Measurements from ENCODE around the gene HSPB1. TPM values are rescaled to one million over a fixed set of nuclear protein-coding genes. Genes with fewer than 3 reads are reported as not detected.
"Not testable (repeated sequence)": the region's sequence is repeated elsewhere in the genome, so short reads cannot be mapped to it uniquely, and the experiment has no call there.

The HSPB1 gene
- total RNA-seq, 1 donor from 2014 or later, result 32.3 TPM

DNA sequence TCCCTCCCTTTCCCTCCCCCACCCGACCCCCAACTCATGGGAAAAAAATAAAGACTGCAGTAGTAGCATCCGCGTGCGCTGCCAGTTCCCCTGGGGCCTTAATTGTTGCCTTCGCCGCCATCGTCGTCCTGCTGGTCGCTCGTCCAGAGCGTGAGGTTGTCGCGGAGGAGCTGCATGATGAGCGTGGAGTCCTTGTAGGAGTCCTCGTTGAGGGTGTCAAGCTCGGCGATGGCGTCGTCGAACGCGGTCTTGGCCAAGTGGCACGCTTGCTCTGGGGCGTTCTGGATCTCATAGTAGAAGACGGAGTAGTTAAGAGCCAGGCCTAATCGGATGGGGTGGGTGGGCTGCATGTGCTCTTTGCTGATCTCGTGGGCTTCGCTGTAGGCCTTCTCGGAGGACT is 27.0 kb downstream of the HSPB1 start:
- intact Hi-C loops (cut with micrococcal nuclease), result no loop called here

DNA sequence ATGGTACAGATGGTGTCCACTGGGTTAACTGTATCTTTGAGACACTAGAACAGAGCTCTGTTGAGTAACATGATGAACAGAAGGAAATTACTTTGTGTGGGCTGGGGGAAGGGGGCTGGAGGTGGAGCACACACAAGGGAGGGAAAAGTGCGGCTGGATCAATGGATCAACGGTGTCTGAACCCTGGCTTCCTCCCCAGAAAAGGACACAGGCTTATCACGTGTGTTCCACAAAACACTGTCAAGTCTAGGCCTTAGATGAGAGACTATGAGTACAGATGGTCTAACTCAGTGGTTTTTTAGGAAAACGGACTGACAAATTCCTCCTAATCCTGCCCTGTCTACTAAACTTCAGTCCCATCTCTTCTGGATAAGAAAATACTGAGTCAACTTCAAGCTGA is 27.8 kb downstream of the HSPB1 start:
- intact Hi-C loops (cut with micrococcal nuclease), result no loop called here

DNA sequence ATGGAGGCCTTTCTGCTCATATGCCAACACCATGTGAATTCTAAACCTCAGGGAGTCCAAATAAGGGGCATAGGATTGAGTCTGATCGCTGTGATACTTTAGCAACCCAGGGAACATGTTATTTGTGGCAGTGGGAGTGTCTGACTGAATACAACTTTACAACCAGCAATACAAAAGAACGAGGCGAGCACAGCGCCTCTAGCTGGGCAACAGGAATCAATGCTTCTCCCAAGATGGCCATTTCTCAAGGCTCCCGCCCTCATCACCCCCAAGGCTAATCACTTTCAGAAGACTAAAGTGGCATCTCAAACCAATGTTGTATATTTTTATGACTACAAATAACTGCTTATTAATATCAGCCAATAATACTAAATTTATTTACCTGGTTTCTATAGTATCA is 28.2 kb downstream of the HSPB1 start:
- intact Hi-C loops (cut with micrococcal nuclease), result no loop called here

DNA sequence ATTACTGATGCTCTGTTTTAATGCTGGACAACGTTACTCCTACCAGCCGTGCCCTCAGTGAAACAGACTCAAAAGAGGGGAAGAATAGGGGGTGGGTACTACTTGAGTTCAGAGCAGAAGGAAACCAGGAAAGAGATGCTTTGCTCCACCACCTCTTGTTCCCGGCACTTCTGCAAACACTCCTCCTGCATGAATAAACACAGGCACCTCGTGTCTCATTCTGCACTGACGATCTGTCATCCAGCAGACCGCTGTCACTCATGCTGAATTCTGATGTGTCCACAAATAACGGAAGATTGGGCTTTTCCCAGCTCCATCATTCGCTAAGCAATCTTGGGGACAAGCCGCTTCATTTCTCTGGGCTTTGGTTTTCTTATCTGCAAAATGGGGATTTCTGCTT is 29.6 kb downstream of the HSPB1 start:
- intact Hi-C loops (cut with micrococcal nuclease), result no loop called here

DNA sequence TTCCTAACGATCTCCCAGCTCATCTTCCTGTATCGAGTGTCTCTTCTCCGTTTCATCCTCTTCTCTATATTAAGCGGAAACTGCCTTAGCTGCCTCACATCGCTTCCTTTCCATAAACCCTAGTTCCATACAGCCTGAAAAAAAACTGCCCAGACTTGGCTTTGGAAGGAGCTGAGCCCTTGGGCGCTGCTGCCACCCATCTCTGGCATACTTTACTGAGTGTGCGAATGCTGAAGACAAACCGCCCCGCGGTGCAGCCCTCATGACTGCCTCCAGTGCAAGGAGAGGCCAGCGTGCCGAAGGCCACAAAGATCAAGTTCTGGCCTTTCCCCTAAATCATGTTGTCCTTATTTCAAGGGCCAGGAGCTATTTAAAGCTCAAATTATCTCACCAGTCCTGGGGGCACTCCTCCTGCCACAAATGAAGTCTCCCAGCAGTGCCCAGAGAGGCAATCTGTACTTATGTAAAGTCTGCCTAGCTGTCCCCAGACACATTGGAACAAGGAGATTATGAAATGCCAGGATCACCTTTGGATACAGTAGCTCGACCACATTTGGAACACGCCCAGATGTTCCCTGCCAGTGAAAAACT is 31.1 kb downstream of the HSPB1 start:
- intact Hi-C loops (cut with micrococcal nuclease), result no loop called here

DNA sequence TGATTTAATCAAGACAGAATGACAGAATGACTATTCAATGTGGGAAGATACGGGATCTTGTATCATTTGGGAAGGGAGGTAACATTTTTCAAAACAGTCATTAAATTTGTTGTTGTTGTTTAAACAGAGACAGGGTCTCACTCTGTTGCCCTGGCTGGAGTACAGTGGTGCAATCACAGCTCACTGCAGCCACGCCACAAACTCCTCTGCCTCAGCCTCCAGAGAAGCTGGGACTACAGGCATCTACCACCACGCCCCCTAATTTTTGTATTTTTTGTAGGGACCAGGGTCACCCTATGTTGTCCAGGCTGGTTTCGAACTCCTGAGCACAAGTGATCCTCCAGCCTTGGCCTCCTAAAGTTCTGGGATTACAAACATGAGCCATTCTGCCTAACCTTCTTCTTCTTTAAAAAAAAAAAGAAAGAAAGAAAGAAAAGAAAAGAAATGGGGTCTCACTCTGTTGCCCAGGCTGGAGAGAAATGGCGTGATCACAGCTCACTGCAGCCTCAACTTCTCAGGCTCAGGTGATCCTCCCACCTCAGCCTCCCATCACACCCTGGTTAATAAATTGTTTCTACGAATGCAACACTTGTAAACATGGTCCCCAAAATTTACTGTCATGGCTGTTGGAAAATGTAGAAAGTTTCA is 32.0 kb downstream of the HSPB1 start:
- intact Hi-C loops (cut with micrococcal nuclease), result no loop called here

DNA sequence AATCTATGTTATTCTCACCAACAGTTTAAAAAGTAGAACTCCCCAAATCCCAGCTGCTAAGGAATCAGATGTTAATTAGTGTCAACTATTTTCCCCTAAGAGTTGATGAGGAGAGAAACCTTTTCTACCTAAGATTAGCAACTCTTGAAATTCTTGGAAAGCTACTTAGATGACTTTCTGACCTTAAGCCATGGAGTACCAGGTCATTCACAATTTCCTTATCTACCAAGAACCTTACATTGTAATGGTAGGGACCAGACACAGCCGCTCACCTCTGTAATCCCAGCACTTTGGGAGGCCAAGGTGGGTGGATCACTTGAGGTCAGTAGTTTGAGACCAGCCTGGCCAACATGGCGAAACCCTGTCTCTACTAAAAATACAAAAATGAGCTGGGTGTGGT is 32.9 kb downstream of the HSPB1 start:
- intact Hi-C loops (cut with micrococcal nuclease), result not testable (repeated sequence)

DNA sequence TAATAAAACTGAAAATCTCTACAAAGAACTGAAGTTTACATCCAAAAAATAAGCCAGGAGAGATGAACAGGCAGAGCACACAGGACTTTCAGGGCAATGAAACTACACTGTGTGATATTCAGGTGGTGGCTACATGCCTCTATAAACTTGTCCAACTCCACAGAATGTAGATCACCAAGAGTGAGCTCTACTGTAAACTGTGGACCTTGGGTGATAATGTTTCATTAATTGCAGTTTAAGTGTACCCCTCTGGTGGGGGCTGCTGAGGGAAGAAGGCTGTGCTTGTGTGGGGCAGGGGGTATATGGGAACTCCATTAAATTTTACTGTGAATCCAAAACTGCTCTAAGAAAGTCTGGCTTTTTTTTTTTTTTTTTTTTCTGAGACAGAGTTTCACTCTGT is 33.6 kb downstream of the HSPB1 start:
- intact Hi-C loops (cut with micrococcal nuclease), result no loop called here

DNA sequence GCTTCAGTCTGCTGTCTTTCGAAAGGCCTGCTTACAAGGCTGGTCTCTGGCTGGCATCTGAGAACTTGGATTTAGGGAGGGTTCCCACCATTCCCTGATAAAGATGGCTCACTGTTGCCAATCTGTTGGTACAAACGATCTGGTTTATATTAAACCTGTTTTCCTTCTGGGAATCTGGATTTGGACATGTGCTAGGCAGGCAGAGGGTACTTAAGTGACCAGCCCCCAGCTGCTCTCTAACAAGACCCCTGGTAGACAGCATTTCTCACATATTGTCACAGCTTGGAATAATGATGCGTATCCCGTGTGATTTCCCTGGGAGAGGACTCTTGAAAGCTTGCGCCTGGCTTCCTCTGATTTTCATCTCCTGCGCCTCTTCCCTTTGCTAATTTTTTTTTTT is 34.7 kb downstream of the HSPB1 start:
- intact Hi-C loops (cut with micrococcal nuclease), result no loop called here

DNA sequence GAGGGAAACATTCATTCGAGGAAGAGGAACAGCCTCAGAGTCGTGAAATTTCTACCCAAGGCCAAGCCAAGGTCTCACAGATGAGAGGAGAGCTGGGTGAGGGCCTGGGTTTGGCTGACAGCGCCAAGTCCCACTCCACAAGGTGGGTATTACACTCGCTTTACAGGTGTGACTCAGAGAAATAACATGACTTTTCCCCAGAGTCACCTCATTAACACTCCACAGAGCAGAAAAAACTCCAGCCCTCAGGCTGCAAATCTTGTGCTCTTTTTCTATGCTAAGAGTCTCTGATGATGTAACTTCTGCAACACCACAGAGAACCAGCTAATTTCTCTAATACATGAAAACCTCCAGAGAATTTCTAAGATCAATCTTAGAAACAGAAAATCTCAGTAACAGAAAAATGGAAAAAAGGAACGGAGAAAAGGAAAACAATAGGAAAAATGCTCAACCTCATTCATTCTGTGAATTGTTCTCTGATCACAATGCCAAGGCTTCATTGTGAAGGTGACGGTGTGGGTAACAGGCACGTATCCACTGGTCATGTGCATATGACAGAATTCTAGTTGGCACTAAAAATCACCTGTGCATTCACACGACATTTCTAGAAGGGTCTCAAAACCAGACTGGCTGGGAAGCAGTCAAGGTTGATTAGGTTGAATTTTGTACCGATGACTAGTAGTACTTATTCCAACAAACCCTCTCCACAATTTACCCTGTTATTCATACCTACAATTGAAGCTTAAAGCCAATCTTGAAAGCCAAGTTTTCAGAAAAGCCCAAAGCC is 36.0 kb downstream of the HSPB1 start:
- intact Hi-C loops (cut with micrococcal nuclease), result no loop called here

DNA sequence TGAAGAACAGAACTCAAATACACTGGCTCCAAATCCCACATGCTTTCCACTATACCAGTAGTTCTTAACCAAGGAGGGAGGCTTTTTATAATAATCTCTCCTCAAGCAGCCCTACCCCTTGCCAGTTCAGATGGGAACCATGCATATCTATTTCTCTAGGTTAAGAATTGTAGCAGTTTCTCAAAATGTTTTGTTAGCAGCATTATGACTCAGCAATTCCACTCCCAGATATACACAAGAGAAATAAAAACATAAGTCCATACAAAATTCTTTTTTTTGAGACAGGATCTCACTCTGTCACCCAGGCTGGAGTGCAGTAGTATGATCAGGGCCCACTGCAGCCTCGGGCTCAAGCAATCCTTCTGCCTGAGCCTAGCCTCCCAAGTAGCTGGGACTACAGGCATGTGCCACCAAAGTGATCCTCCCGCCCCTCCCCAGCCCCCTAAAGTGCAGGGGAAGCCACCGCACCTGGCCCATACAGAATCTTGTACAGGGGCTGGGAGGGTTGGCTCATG is 38.2 kb downstream of the HSPB1 start:
- intact Hi-C loops (cut with micrococcal nuclease), result no loop called here

DNA sequence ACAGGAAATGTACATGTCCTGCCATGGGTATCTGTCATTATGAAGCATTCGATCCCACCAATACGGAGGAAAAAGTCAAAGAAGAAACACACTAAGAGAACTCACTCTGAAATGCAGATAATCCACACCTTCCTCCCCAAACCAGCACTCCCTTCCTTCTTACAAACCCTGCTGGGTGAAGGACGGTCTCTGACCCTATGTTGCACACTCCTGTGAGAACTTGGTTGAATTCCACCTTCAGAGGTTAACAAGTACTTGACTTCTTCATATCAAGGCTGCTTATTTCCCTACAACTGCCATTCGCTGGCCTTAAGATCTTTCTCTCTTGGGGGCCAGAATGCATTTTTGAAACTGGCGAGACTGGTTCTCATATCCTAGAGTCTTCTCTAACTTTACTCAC is 39.7 kb downstream of the HSPB1 start:
- intact Hi-C loops (cut with micrococcal nuclease), result no loop called here

DNA sequence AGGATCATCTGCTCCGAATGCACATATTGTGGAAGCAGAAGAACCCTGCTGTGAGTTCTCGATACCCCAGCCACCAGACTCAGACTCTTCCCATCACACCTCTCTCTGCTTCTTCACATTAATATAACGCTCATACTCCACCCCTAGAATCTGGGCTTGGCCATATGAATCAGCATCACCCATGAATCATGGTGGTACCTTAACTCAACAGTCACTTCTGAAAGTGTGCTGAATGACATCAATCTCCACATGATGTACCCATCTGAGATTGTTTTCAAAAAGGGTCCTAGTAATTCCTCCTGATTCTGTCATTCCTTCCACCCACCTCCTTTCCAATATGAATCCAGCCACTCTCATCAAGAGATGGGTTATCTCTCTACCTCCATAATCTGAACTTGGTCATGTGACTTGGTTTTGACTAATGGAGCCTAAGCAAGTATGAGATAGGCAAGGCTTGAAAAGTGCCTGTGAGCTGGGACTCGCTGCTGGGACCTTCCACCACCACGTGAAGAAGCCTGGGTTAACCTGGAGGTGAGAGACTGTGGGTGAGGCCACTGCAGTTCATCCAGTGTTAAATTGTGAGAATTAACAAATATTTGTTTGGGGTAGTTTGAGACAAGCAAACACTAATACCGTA is 40.9 kb downstream of the HSPB1 start:
- intact Hi-C loops (cut with micrococcal nuclease), result no loop called here

DNA sequence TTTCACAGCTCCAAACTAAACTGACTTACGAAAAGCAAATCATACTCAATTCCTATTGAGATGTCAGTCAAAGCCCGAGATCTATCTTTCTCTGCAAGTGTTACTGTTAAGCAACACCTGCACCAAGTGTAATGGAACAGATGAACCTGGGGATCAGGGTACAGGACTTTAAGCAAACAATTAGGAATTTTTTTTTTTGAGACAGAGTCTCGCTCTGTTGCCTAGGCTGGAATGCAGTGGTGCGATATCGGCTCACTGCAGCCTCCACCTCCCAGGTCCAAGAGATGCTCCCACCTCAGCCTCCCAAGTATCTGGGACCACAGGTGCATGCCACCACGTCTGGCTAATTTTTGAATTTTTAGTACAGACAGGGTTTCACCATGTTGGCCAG is 41.5 kb downstream of the HSPB1 start:
- intact Hi-C loops (cut with micrococcal nuclease), result no loop called here

DNA sequence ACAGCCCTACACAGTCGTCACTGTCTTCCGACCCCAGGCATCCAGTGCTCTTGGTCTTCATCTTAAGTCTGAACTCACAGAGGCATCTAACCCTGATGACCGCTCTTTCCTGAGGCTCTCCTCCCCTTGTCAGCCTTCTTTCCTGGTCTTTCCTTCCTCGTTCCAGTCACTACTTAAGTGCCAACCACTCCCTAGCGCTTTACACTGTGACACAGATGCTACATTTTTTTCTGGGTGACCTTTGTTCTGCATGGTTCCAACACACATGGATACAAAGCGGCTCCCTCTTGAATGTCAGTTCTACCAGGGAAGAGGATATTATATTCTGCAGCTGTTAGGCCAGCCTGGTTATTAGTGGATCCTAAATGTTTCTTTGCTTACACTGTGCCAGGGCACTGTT is 43.6 kb downstream of the HSPB1 start:
- intact Hi-C loops (cut with micrococcal nuclease), result no loop called here

DNA sequence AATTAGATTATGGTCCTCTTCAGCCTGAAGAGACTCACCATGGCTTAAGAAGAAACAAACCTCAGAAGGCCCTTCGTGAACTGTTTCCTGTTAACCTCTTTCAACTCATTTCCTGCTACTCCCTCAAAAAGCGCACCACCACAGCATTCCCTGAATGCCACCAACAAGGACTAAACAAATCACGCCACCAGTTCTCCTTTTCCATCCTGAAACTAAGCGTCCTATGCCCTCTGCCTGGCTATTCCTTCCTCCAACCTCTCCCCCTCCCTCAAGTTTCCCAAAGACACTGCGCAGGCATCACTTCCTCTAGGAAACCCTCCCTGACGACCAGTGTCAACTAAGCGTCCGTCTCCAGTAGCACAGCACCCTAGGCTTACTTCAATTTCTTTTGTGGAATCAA is 44.3 kb downstream of the HSPB1 start:
- intact Hi-C loops (cut with micrococcal nuclease), result no loop called here

DNA sequence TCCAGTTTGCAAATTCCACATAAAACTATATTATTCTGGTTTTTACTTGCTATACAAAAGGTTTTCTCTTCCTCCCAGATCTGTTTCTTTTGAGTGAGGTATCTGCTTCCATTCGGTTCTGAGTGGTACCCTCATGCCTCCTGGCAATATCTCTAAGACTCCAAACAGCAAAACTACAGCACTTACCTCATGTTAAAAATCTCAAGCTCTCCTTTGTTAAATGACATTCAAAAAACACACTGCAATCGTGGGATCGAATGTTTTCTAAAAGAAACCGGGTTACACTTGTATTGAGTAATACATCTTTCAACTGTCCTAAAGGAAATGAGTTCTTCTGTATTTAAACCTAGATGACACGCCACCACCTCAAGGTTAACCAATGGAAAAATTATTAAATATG is 45.2 kb downstream of the HSPB1 start:
- intact Hi-C loops (cut with micrococcal nuclease), result no loop called here

DNA sequence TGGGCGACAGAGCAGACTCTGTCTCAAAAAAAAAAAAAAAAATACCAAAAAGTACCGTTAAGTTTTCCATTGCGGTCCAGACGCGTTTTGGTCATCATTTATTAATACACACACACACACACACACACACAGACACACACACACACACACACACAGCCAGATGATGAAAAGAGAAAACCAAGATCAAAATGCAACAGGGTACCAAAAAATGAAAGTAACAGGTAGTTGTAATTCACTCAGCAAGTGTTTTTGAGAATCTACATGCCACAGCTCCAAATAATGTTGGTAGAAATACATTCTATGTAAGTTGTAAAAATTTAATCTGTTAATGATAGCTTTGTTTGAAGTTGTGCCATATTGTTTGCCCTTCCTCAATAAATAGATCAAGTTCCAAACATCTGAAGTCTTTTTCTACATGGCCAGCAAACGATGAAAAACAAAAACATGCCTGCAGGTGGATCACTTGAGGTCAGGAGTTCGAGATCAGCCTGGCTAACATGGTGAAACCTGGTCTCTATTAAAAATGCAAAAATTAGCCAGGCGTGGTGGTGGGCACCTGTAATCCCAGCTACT is 46.9 kb downstream of the HSPB1 start:
- intact Hi-C loops (cut with micrococcal nuclease), result no loop called here

DNA sequence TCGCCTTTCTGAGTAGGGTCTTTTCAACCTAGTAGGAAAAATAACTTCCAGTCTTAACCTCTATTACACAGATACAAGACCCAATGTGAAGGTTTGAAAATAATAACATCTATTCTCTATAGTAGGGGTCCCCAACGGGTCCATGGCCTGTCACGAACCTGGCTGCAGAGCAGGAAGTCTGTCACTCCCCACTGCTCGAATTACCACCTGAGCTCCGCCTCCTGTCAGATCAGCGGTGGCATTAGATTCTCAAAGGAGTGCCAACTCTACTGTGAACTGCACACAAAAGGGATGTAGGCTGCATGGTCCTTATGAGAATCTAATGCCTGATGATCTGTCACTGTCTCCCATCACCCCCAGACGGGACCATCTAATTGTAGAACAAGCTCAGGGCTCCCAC is 48.9 kb downstream of the HSPB1 start:
- intact Hi-C loops (cut with micrococcal nuclease), result no loop called here

DNA sequence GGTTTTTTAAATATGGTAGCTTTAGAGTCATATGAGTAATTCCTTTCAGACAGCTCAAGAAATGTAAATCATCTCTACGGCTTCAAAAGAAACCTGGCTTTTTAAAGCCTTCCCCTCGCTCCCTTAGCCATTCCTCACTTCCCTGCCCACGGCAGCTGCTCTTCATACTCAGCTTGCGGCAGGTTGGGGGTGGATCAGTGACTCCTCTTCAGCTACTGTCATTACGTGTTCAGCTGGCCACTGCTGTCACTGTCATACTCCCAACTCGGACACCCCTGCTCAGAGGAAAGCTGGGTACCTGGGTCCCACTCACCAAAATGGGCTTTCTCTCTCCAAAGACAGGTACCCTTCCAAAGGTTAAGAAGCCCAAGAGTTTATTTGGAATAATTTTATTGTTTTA is 49.7 kb downstream of the HSPB1 start:
- intact Hi-C loops (cut with micrococcal nuclease), result no loop called here

DNA sequence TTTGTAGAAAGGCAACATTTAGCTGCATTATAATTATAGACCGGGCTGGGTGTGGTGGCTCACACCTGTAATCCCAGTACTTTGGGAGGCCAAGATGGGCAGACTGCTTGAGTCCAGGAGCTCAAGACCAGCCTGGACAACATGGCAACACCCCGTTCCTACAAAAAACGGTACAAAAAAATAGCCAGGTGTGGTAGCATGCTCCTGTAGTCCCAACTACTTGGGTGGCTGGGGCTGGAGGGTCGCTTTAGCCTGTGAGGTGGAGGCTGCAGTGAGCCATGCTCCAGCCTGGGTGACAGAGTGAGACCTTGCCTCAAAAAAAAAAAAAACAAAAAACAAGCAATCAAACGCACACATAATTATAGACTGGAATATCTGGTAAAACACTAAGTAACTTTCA is 51.3 kb downstream of the HSPB1 start:
- intact Hi-C loops (cut with micrococcal nuclease), result no loop called here

Data from T-helper 1 cell treated with Interleukin-12 subunit alpha and Interleukin-12 subunit beta and Interleukin-4 antibody, amounts not matched to agents 30 ng/mL and 1 ng/mL, for 36 hours (primary cell).